ENCODE measurements around the gene LIPA.

Gene LIPA

GRCh38 chr10:89164920-89165319 lies 86.7 kb downstream of the LIPA start:
- no peak for DNase-seq (ENCODE audit: low spot score)

- DNase-seq (ENCODE audit: low spot score), result no peak
Observed at GRCh38 chr10:89164080-89164479, 87.5 kb downstream of the LIPA start.
